HCT116 (cell line): ENCODE results near the gene EZH2. TPM values are rescaled to one million over a fixed set of nuclear protein-coding genes. Genes with fewer than 3 reads are reported as not detected.

Experiments
- ATAC-seq: fragments of 200-7000 bp; cut with Tn5 transposase; 2 replicates; pipeline ENCODE4 v1.9.1; 2020; ENCODE audit warnings: mild to moderate bottlenecking, moderate library complexity
- BruUV-seq: library from RNA; stranded (reverse); fragments of 400-500 nt; replicated peaks from 2 replicates; lab custom pipeline; 2021; lab: Mats Ljungman, UMichigan
- CTCF ChIA-PET: fragments of 300-600 bp; sonication (Branson Sonifier 250); formaldehyde crosslinking; loops from one replicate; lab custom pipeline; 2021; ENCODE audit warnings: antibody characterized with exemption; lab: Charles Lee
- POLR2A ChIA-PET: fragments of 300-600, 350-600 bp; sonication (Branson Sonifier 250); formaldehyde crosslinking; loops from one replicate; lab custom pipeline; 2021; ENCODE audit warnings: antibody characterized with exemption; lab: Charles Lee
- RAD21 ChIA-PET, 2 experiments: fragments of 300-600 bp; sonication (Branson Sonifier 250); formaldehyde crosslinking; loops; one replicate each; lab custom pipeline; 2023; ENCODE audit warnings: low total read pairs in 2 of 2; ENCODE audit not compliant: uncharacterized antibody in 2 of 2, unreplicated experiment in 2 of 2, low non-redundant PET in 1 of 2; lab: Charles Lee
- DNase-seq: peaks from one replicate; pipeline ENCODE4 v3.0.0-alpha.2; 2010; ENCODE audit warnings: low read depth, low spot score
- H2AFZ ChIP-seq: fragments of 200-600 bp; shearing (Covaris generic), sonication (generic); 2 replicates; pipeline ENCODE4 v1.6.1; 2017; ENCODE audit warnings: low read depth, mixed run types, mixed read lengths, antibody characterized with exemption, low read length; ENCODE audit not compliant: poor library complexity, severe bottlenecking
- H3K27ac ChIP-seq: 2 replicates; pipeline ENCODE4 v1.5.1; 2012; ENCODE audit warnings: low read depth, low read length
- H3K27me3 ChIP-seq: fragments of 200-600 bp; sonication (generic); 2 replicates; pipeline ENCODE4 v1.6.1; 2016; ENCODE audit warnings: mixed run types, low read length, mixed read lengths; ENCODE audit not compliant: insufficient read depth
- H3K36me3 ChIP-seq, 2 experiments: fragments of 200-500 bp in 1 of 2; fragments of 200-600 bp in 1 of 2; sonication (Bioruptor generic) in 1 of 2; sonication (generic) in 1 of 2; 2 replicates each; pipeline versions ENCODE4 v1.5.1 to v1.6.1; 2014 to 2016; ENCODE audit warnings: low read length in 2 of 2, inconsistent platforms in 1 of 2, mixed read lengths in 1 of 2, mixed run types in 1 of 2; ENCODE audit not compliant: insufficient read depth in 2 of 2, control insufficient read depth in 1 of 2
- H3K4me1 ChIP-seq, 2 experiments: fragments of 200-600 bp in 1 of 2; sonication (generic) in 1 of 2; 2 replicates each; pipeline versions ENCODE4 v1.5.1 to v1.6.1; 2012 to 2017; ENCODE audit warnings: low read length in 2 of 2, inconsistent platforms in 1 of 2, mild to moderate bottlenecking in 1 of 2, mixed read lengths in 1 of 2, mixed run types in 1 of 2, moderate library complexity in 1 of 2; ENCODE audit not compliant: insufficient read depth in 2 of 2, control insufficient read depth in 1 of 2
- H3K4me2 ChIP-seq: fragments of 200-600 bp; sonication (generic); 2 replicates; pipeline ENCODE4 v1.6.1; 2017; ENCODE audit warnings: mixed run types, low read length, mixed read lengths
- H3K4me3 ChIP-seq, 2 experiments: fragments of 200-600 bp in 1 of 2; sonication (generic) in 1 of 2; replicated peaks in 1 of 2; 2 replicates each; pipeline ENCODE4 v1.5.1; 2011 to 2016; ENCODE audit warnings: low read length in 2 of 2, control low read depth in 1 of 2, low read depth in 1 of 2, mild to moderate bottlenecking in 1 of 2, mixed read lengths in 1 of 2, mixed run types in 1 of 2
- H3K79me2 ChIP-seq: fragments of 200-600 bp; sonication (generic); 2 replicates; pipeline ENCODE4 v1.6.1; 2017; ENCODE audit warnings: mild to moderate bottlenecking, mixed run types, low read length, moderate library complexity, mixed read lengths; ENCODE audit not compliant: insufficient read depth
- H3K9ac ChIP-seq: fragments of 200-600 bp; sonication (generic); 2 replicates; pipeline ENCODE4 v1.6.1; 2016; ENCODE audit warnings: low read length, mixed read lengths
- H3K9me2 ChIP-seq: fragments of 200-600 bp; sonication (generic), shearing (Covaris generic); 2 replicates; pipeline ENCODE4 v1.6.1; 2017; ENCODE audit warnings: mixed run types, mild to moderate bottlenecking, moderate library complexity; ENCODE audit not compliant: insufficient read depth
- H3K9me3 ChIP-seq, 2 experiments: fragments of 200-500 bp in 1 of 2; fragments of 200-600 bp in 1 of 2; sonication (Bioruptor generic) in 1 of 2; sonication (generic) in 1 of 2; 2 replicates each; pipeline ENCODE4 v1.6.1; 2014 to 2017; ENCODE audit warnings: low read length in 2 of 2, mixed read lengths in 2 of 2, inconsistent platforms in 1 of 2, low read depth in 1 of 2, mild to moderate bottlenecking in 1 of 2, mixed run types in 1 of 2, moderate library complexity in 1 of 2; ENCODE audit not compliant: control insufficient read depth in 1 of 2, insufficient read depth in 1 of 2
- H4K20me1 ChIP-seq: fragments of 200-600 bp; sonication (generic), shearing (Covaris generic); 2 replicates; pipeline ENCODE4 v1.6.1; 2017; ENCODE audit warnings: mixed run types, mild to moderate bottlenecking, moderate library complexity; ENCODE audit not compliant: insufficient read depth
- ATF3 ChIP-seq: IDR thresholded peaks from 2 replicates; pipeline ENCODE4 v1.6.1; 2012
- CBX3 ChIP-seq: IDR thresholded peaks from 2 replicates; pipeline ENCODE4 v1.6.1; 2012; ENCODE audit warnings: low read depth
- EZH2 ChIP-seq: fragments of 200-600 bp; sonication (generic); IDR thresholded peaks from 2 replicates; pipeline ENCODE4 v1.6.1; 2017; ENCODE audit warnings: antibody characterized with exemption, mixed run types
- EZH2phosphoT487 ChIP-seq: fragments of 200-600 bp; IDR thresholded peaks from 2 replicates; pipeline ENCODE4 v1.6.1; 2018; ENCODE audit warnings: antibody characterized with exemption, borderline replicate concordance
- JUND ChIP-seq: IDR thresholded peaks from 2 replicates; pipeline ENCODE4 v1.6.1; 2012
- POLR2A ChIP-seq: IDR thresholded peaks from 2 replicates; pipeline ENCODE4 v1.7.0; 2011; ENCODE audit warnings: borderline replicate concordance; ENCODE audit not compliant: insufficient read depth, insufficient read length; ENCODE audit errors: extremely low read depth
- RAD21 ChIP-seq: IDR thresholded peaks from 2 replicates; pipeline ENCODE4 v1.6.1; 2012; ENCODE audit warnings: low read depth, mild to moderate bottlenecking
- SIN3A ChIP-seq: IDR thresholded peaks from 2 replicates; pipeline ENCODE4 v1.6.1; 2012; ENCODE audit warnings: low read depth
- SP1 ChIP-seq: IDR thresholded peaks from 2 replicates; pipeline ENCODE4 v1.6.1; 2012; ENCODE audit warnings: low read depth
- TCF7L2 ChIP-seq: IDR thresholded peaks from 2 replicates; pipeline ENCODE4 v1.7.0; 2011; ENCODE audit warnings: borderline replicate concordance, inconsistent platforms; ENCODE audit not compliant: insufficient read depth, insufficient read length; ENCODE audit errors: extremely low read depth
- ZBTB33 ChIP-seq: IDR thresholded peaks from 2 replicates; pipeline ENCODE4 v1.6.1; 2011; ENCODE audit warnings: mild to moderate bottlenecking, low read length, moderate library complexity; ENCODE audit not compliant: insufficient replicate concordance; ENCODE audit errors: extremely low read depth
- ZFX ChIP-seq: fragments of 450-650 bp; IDR thresholded peaks from 2 replicates; pipeline ENCODE4 v1.6.1; 2017
- ZNF274 ChIP-seq: fragments of 200-500 bp; sonication (Bioruptor generic); IDR thresholded peaks from 2 replicates; pipeline ENCODE4 v1.6.1; 2014; ENCODE audit warnings: mild to moderate bottlenecking, low read depth, low read length, inconsistent platforms
- intact Hi-C: fragments of 100-400 bp; cut with micrococcal nuclease; formaldehyde crosslinking; loops from 2 replicates; pipeline ENCODE4 v1.10.0; 2022
- total RNA-seq: library from RNA; stranded (reverse); gene quantifications from one replicate; pipeline ENCODE4 v1.2.1, GENCODE V29; 2021; ENCODE audit not compliant: unreplicated experiment
- TF ChIP-seq, protein P1 (sequence below): IDR thresholded peaks from 2 replicates; pipeline ENCODE4 v1.6.1; 2012
- TF ChIP-seq, protein P2 (sequence below), 3 experiments: fragments of 200-600 bp in 1 of 3; sonication (generic) in 1 of 3; IDR thresholded peaks in 2 of 3; conservative IDR thresholded peaks in 1 of 3; 2 replicates each; pipeline ENCODE4 v1.5.1; 2012 to 2017; ENCODE audit warnings: low read depth in 2 of 3, low read length in 2 of 3, antibody characterized with exemption in 1 of 3, borderline replicate concordance in 1 of 3, control low read depth in 1 of 3, mild to moderate bottlenecking in 1 of 3, mixed read lengths in 1 of 3, mixed run types in 1 of 3, moderate library complexity in 1 of 3; ENCODE audit not compliant: insufficient read depth in 1 of 3

The EZH2 gene
- total RNA-seq, 1 experiment from 2014 or later: 55.2 TPM

DNA sequence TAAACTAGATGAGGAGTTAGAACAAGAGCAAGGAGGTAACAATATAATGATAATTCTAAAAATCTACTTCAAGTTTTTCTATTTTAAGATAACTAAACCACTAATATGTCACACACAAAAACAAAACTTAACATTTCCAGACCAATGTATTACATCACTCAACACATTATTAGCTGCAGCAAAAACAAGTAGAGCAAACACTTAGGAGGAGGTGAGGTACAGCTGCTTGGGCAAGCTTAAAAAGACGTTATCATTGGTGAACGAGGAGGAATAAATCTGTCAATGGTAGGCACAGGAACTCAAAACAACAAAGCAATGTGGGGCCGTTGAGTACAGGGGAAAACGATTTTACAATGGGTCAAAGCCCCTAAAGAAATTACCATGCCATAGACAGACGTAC, 58.8 kb downstream of the EZH2 start:
- BruUV-seq: TSS peak; percentile 2
- DNase-seq: no peak
- intact Hi-C loops: no loop called here
- peaks cover 0 to under 1% of the 10 kb centered on the region in 2 experiments; a peak in 1 of 4 replicates for H3K4me1 ChIP-seq
- H3K9me2 ChIP-seq: no peaks in the 10 kb centered on the region
- H3K4me3 ChIP-seq: no peak overlapping the region
- H3K79me2 ChIP-seq: peaks cover 71% of the 10 kb centered on the region
- ChIA-PET CTCF (no interaction called here), POLR2A (no interaction called here), RAD21 (no interaction called here)
- no peak overlapping the region for H2AFZ ChIP-seq
- no peak overlapping the region for H3K9ac ChIP-seq
- H3K9me3 ChIP-seq: no peaks in the 10 kb centered on the region
- no peak for ATAC-seq
- H3K27ac ChIP-seq: no peak overlapping the region
- H4K20me1 ChIP-seq: peaks cover 6% of the 10 kb centered on the region; the same call in 1 of the 2 replicates
- H3K36me3 ChIP-seq: peaks cover 26 to 35% of the 10 kb centered on the region in 2 experiments
- no peak for TF ChIP-seq ZFX
- TF ChIP-seq, all 23 proteins: peak for 0
- Histone ChIP-seq H3K4me2 (no peak overlapping the region), H3K27me3 (no peaks in the 10 kb centered on the region)

DNA sequence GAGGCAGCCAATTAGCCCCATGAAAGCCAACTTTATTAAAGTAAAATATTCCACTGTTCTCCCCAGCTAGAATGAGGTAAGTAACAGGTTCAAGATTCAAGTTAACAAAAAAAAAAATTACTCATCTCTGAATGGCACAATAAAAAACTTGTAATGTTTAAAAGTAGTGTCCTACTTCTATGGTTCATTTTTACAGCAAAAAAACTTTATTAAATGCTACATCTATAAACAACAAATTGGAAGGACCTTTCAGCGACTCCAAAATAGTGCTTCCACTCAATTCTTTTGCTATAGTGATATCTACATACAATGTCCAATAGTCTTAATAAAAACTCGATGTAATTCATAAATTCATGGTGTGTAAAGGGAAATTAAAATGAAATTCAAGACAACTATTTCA, 59.2 kb downstream of the EZH2 start:
- no peak overlapping the region for H2AFZ ChIP-seq
- TF ChIP-seq EZH2phosphoT487 (no peak), SIN3A (no peak), ATF3 (no peak), ZNF274 (no peak), SP1 (no peak), CBX3 (no peak), RAD21 (no peak), ZBTB33 (no peak), POLR2A (no peak), TCF7L2 (no peak), EZH2 (no peak), JUND (no peak)
- TF ChIP-seq, protein P1, sequence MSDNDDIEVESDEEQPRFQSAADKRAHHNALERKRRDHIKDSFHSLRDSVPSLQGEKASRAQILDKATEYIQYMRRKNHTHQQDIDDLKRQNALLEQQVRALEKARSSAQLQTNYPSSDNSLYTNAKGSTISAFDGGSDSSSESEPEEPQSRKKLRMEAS: no peak
- TF ChIP-seq, protein P2, sequence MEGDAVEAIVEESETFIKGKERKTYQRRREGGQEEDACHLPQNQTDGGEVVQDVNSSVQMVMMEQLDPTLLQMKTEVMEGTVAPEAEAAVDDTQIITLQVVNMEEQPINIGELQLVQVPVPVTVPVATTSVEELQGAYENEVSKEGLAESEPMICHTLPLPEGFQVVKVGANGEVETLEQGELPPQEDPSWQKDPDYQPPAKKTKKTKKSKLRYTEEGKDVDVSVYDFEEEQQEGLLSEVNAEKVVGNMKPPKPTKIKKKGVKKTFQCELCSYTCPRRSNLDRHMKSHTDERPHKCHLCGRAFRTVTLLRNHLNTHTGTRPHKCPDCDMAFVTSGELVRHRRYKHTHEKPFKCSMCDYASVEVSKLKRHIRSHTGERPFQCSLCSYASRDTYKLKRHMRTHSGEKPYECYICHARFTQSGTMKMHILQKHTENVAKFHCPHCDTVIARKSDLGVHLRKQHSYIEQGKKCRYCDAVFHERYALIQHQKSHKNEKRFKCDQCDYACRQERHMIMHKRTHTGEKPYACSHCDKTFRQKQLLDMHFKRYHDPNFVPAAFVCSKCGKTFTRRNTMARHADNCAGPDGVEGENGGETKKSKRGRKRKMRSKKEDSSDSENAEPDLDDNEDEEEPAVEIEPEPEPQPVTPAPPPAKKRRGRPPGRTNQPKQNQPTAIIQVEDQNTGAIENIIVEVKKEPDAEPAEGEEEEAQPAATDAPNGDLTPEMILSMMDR (IDR thresholded peaks at IDR 0.05 in 2 of 3, conservative IDR thresholded peaks at IDR 0.05 in 1 of 3; ENCODE audit: borderline replicate concordance in 1 of 3, insufficient read depth in 1 of 3, low read depth in 2 of 3, low read length in 2 of 3): no peak
- H4K20me1 ChIP-seq: peaks cover 5% of the 10 kb centered on the region; the same call in 1 of the 2 replicates
- H3K79me2 ChIP-seq: peaks cover 71% of the 10 kb centered on the region
- peaks cover 26 to 38% of the 10 kb centered on the region in 2 experiments for H3K36me3 ChIP-seq
- ATAC-seq (no peak), DNase-seq (no peak)
- POLR2A ChIA-PET: no interaction called here
- no peaks in the 10 kb centered on the region for H3K9me2 ChIP-seq
- H3K27ac ChIP-seq: no peak overlapping the region
- CTCF ChIA-PET: no interaction called here
- H3K4me2 ChIP-seq: no peak overlapping the region
- H3K9me3 ChIP-seq: no peaks in the 10 kb centered on the region
- no peak overlapping the region for H3K4me3 ChIP-seq
- intact Hi-C loops: no loop called here
- H3K9ac ChIP-seq: no peak overlapping the region
- BruUV-seq: no TSS peak
- peaks cover 0 to 5% of the 10 kb centered on the region in 2 experiments; a peak in 2 of 4 replicates for H3K4me1 ChIP-seq
- RAD21 ChIA-PET: no interaction called here
- no peaks in the 10 kb centered on the region for H3K27me3 ChIP-seq
